Measurements from ENCODE around the gene KCTD17.

Gene KCTD17

GRCh38 chr22:37026325-37026724 lies 25.2 kb upstream of the KCTD17 start:
- no peak for DNase-seq (ENCODE audit: insufficient read length, low spot score)

GRCh38 chr22:37027556-37027955 lies 24.0 kb upstream of the KCTD17 start:
- TF ChIP-seq POLR2AphosphoS5 (IDR thresholded peaks at IDR 0.05; ENCODE audit: low read depth, low read length) = no peak
- no peak for TF ChIP-seq POU2F2 (IDR thresholded peaks at IDR 0.05; ENCODE audit: low read depth, low read length)
- no peak for TF ChIP-seq PAX5 (IDR thresholded peaks at IDR 0.05; ENCODE audit: insufficient read depth, low read length, severe bottlenecking)
- TF ChIP-seq TAF1 (IDR thresholded peaks at IDR 0.05; ENCODE audit: low read depth, low read length) = no peak
- no peak for TF ChIP-seq SPI1 (IDR thresholded peaks at IDR 0.05; ENCODE audit: low read depth, low read length)
- no peak for TF ChIP-seq POLR2A (IDR thresholded peaks at IDR 0.05; ENCODE audit: low read depth, low read length)
- no peak for DNase-seq (ENCODE audit: insufficient read length, low spot score)
- FAIRE-seq = no peak

More at GRCh38 chr22:37026325-37026724, 25.2 kb upstream of the KCTD17 start:
- no peak for FAIRE-seq
- TF ChIP-seq TAF1 (IDR thresholded peaks at IDR 0.05; ENCODE audit: low read depth, low read length) (no peak), PAX5 (IDR thresholded peaks at IDR 0.05; ENCODE audit: insufficient read depth, low read length, severe bottlenecking) (no peak), POLR2A (IDR thresholded peaks at IDR 0.05; ENCODE audit: low read depth, low read length) (no peak), POLR2AphosphoS5 (IDR thresholded peaks at IDR 0.05; ENCODE audit: low read depth, low read length) (no peak), SPI1 (IDR thresholded peaks at IDR 0.05; ENCODE audit: low read depth, low read length) (no peak), POU2F2 (IDR thresholded peaks at IDR 0.05; ENCODE audit: low read depth, low read length) (no peak)

DNA sequence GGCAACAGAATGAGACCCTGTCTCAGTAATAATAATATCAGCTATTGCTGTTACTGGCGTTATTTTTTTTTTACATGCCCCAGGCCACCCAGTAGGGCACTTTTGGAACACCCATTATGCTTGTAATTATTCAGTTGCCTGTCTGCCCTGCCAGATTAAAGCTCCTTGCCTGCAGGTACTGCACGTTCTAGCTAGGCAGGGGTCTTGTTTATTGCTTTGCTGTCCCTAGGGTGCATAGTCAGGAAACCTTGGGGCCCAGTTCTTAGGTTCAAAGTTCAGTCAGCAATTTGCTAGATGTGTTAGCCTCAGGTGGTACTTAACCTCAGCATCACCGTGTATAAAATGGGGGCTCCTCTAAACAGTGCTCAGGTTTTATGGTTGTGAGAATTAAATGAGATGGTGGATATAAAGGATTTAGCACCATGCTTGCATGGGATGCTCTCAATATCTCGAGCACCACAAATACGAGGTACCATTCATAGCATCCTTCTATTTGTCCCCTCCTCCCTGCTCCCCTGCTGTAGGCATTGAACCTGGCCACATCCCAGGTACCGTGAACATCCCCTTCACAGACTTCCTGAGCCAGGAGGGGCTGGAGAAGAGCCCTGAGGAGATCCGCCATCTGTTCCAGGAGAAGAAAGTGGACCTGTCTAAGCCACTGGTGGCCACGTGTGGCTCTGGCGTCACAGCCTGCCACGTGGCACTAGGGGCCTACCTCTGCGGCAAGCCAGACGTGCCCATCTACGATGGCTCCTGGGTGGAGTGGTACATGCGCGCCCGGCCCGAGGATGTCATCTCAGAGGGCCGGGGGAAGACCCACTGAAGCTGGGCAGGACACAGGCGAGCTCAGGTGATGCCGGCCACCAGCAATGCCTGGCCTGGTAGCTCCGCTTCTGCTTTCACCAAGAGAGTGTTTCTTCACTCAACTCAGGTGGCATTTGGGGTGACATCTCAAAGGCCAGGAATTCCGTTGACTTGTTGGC lies 22.6 kb upstream of the KCTD17 start:
- TF ChIP-seq POU2F2 (IDR thresholded peaks at IDR 0.05; ENCODE audit: low read depth, low read length) (no peak), SPI1 (IDR thresholded peaks at IDR 0.05; ENCODE audit: low read depth, low read length) (no peak), POLR2AphosphoS5 (IDR thresholded peaks at IDR 0.05; ENCODE audit: low read depth, low read length) (no peak), TAF1 (IDR thresholded peaks at IDR 0.05; ENCODE audit: low read depth, low read length) (no peak), PAX5 (IDR thresholded peaks at IDR 0.05; ENCODE audit: insufficient read depth, low read length, severe bottlenecking) (no peak), POLR2A (IDR thresholded peaks at IDR 0.05; ENCODE audit: low read depth, low read length) (no peak)
- no peak for FAIRE-seq
- DNase-seq (ENCODE audit: insufficient read length, low spot score) = no peak

GRCh38 chr22:37030560-37031281 lies 20.8 kb upstream of the KCTD17 start:
- no peak for TF ChIP-seq PAX5 (IDR thresholded peaks at IDR 0.05; ENCODE audit: insufficient read depth, low read length, severe bottlenecking)
- no peak for TF ChIP-seq POU2F2 (IDR thresholded peaks at IDR 0.05; ENCODE audit: low read depth, low read length)
- no peak for TF ChIP-seq TAF1 (IDR thresholded peaks at IDR 0.05; ENCODE audit: low read depth, low read length)
- TF ChIP-seq POLR2A (IDR thresholded peaks at IDR 0.05; ENCODE audit: low read depth, low read length) = no peak
- TF ChIP-seq POLR2AphosphoS5 (IDR thresholded peaks at IDR 0.05; ENCODE audit: low read depth, low read length) = no peak
- no peak for TF ChIP-seq SPI1 (IDR thresholded peaks at IDR 0.05; ENCODE audit: low read depth, low read length)
- FAIRE-seq (no peak), DNase-seq (ENCODE audit: insufficient read length, low spot score) (no peak)

GRCh38 chr22:37032134-37032534 lies 19.4 kb upstream of the KCTD17 start:
- DNase-seq (ENCODE audit: insufficient read length, low spot score) (no peak), FAIRE-seq (no peak)
- TF ChIP-seq SPI1 (IDR thresholded peaks at IDR 0.05; ENCODE audit: low read depth, low read length) (no peak), TAF1 (IDR thresholded peaks at IDR 0.05; ENCODE audit: low read depth, low read length) (no peak), PAX5 (IDR thresholded peaks at IDR 0.05; ENCODE audit: insufficient read depth, low read length, severe bottlenecking) (no peak), POLR2AphosphoS5 (IDR thresholded peaks at IDR 0.05; ENCODE audit: low read depth, low read length) (no peak), POLR2A (IDR thresholded peaks at IDR 0.05; ENCODE audit: low read depth, low read length) (no peak), POU2F2 (IDR thresholded peaks at IDR 0.05; ENCODE audit: low read depth, low read length) (no peak)

GRCh38 chr22:37032535-37033460 lies 18.7 kb upstream of the KCTD17 start:
- FAIRE-seq = no peak
- DNase-seq (ENCODE audit: insufficient read length, low spot score) = no peak
- TF ChIP-seq POU2F2 (IDR thresholded peaks at IDR 0.05; ENCODE audit: low read depth, low read length) (no peak), POLR2AphosphoS5 (IDR thresholded peaks at IDR 0.05; ENCODE audit: low read depth, low read length) (no peak), SPI1 (IDR thresholded peaks at IDR 0.05; ENCODE audit: low read depth, low read length) (no peak), PAX5 (IDR thresholded peaks at IDR 0.05; ENCODE audit: insufficient read depth, low read length, severe bottlenecking) (no peak), TAF1 (IDR thresholded peaks at IDR 0.05; ENCODE audit: low read depth, low read length) (no peak), POLR2A (IDR thresholded peaks at IDR 0.05; ENCODE audit: low read depth, low read length) (no peak)

GRCh38 chr22:37033605-37034430 lies 17.7 kb upstream of the KCTD17 start:
- no peak for FAIRE-seq
- no peak for TF ChIP-seq POU2F2 (IDR thresholded peaks at IDR 0.05; ENCODE audit: low read depth, low read length)
- no peak for TF ChIP-seq SPI1 (IDR thresholded peaks at IDR 0.05; ENCODE audit: low read depth, low read length)
- no peak for TF ChIP-seq POLR2AphosphoS5 (IDR thresholded peaks at IDR 0.05; ENCODE audit: low read depth, low read length)
- TF ChIP-seq POLR2A (IDR thresholded peaks at IDR 0.05; ENCODE audit: low read depth, low read length) = no peak
- TF ChIP-seq PAX5 (IDR thresholded peaks at IDR 0.05; ENCODE audit: insufficient read depth, low read length, severe bottlenecking) = no peak
- TF ChIP-seq TAF1 (IDR thresholded peaks at IDR 0.05; ENCODE audit: low read depth, low read length) = no peak

More at GRCh38 chr22:37033605-37034430, 17.7 kb upstream of the KCTD17 start:
- DNase-seq (ENCODE audit: insufficient read length, low spot score) = no peak

Data from GM12891 (cell line).